Renal cortical epithelial cell (primary cell): Measurements from ENCODE around the gene MAN2A2. TPM values are rescaled to one million over a fixed set of nuclear protein-coding genes. Genes with fewer than 3 reads are reported as not detected.
"Not testable (repeated sequence)": the region's sequence is repeated elsewhere in the genome, so short reads cannot be mapped to it uniquely, and the experiment has no call there.

Experiments used
- DNase-seq: peaks from one replicate; pipeline ENCODE4 v3.0.0-alpha.2; 2011; ENCODE audit warnings: low read depth
- total RNA-seq: library from RNA; depleted of rRNA; stranded (reverse); fragments of >200 nt; gene quantifications from 2 replicates; pipeline ENCODE4 v1.2.3, GENCODE V29; 2014

Gene MAN2A2
- total RNA-seq, 1 donor from 2014 or later: 31.3 TPM

DNA sequence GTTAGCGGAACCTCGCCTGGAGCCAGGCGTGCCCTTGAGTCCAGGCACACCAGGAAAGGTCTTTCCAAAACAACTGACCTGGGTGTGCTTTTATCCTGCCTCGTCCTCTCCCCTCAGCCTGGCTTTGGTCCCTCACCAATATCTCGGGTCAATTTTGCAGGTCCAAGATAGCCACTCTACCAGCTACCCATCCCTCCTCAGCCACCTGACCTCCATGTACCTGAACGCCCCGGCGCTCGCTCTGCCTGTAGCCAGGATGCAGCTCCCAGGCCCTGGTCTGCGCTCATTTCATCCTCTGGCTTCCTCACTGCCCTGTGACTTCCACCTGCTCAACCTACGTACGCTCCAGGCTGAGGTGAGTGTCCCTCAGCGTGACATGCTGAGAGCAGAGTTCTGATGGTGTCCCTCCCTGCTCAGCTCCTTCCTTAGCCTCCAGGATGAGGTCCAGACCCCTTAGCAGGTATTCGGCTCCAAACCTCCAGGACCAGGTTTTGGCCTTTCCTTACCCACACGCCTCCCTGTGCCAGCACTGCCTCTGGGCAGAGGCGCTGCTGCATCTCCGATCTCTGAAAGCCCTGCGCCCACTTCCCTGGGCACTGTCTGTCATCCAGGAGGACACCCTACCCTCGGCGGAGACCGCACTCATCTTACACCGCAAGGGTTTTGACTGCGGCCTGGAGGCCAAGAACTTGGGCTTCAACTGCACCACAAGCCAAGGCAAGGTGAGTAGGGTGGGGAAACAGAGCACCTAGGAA is 15.1 kb downstream of the MAN2A2 start:
- DNase-seq: no peak

- no peak for DNase-seq
Measured at GRCh38 chr15:90918835-90919234, 15.7 kb downstream of the MAN2A2 start.

DNA sequence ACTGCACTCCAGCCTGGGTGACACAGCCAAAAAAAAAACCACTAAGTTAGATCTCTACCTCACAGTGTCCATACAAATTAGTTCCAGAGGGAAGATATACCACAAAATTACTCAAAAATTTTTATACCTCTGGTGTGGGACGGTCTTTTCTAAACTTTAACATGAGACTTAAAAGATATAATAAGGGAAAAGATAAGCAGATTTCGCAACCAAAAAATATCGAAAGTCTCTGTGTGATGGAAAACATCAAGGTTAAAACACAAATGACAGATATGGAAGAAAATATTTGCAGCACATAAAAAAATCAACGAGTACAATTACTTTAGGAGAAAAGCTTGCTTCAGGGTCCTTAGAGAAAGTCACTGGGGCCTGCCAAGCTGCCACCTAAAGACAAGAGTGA is 18.8 kb downstream of the MAN2A2 start:
- DNase-seq: no peak

DNA sequence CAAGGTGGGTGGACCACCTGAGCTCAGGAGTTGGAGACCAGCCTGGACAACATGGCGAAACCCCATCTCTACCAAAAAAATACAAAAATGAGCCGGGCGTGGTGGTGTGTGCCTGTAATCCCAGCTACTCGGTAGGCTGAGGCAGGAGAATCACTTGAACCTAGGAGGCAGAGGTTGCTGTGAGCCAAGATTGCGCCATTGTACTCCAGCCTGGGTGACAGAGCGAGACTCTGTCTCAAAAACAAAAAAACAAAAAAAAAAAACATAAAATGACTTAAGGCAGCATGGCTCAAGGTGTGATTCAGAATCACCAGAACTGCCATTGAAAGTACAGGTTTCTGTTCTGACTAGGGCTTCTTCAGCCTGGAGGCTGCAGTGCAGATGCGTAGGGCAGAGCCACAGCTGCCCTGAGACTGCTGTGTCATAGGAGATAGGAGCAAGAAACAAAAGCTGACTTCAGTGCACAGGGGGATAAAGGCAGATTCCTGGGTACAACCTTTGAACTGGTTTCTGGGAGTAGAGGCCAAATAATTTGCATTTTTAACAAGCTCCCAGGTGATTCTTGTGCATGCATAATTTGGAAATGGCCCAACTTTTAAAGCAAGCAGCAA is 19.7 kb downstream of the MAN2A2 start:
- DNase-seq: not testable (repeated sequence)

DNA sequence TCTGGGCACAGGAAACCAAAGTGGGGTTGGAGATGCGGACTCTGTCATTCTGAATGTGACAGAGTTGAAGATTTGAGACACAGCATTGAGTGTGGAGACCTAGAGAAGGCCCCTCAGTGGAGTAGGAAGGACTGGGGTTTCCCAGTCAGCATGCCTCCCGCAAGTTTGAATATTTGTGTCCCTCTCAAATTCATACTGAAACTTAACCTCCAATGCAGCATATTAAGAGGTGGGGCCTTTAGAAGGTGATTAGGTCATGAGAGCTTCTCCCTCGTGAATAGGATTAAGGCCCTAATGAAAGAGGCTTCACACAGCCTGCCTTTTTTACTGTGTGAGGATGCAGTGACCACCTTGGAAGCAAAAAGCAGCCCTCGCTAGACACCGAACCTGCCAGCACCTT is 21.3 kb downstream of the MAN2A2 start:
- DNase-seq: no peak

DNA sequence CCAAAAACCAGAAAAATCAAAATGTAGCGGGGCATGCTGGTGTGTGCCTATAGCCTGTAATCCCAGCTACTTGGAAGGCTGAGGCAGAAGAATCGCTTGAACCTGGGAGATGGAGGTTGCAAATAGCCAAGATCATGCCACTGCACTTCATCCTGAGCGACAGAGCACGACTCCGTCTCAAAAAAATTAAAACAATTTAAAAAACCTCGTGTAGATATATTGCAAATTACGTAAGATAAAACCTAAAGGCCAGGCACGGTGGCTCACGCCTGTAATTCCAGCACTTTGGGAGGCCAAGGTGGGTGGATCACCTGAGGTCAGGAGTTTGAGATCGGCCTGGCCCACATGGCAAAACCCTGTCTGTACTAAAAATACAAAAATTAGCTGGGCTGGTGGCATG is 23.7 kb downstream of the MAN2A2 start:
- not testable (repeated sequence) for DNase-seq

DNA sequence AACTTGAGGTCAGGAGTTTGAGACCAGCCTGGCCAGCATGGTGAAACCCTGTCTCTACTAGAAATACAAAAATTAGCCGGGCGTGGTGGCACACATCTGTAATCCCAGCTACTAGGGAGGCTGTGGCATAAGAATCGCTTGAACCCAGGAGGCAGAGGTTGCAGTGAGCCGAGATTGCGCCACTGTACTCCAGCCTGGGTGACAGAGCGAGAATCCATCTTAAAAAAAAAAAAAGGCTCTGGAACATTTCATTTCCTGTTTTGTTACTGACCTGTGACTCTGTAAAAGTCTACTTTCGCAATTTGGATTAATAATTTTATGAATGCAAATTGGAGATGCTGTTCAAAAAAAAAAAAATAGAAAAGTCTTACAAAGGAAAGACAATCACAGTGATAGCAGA is 25.0 kb downstream of the MAN2A2 start:
- DNase-seq: not testable (repeated sequence)

DNA sequence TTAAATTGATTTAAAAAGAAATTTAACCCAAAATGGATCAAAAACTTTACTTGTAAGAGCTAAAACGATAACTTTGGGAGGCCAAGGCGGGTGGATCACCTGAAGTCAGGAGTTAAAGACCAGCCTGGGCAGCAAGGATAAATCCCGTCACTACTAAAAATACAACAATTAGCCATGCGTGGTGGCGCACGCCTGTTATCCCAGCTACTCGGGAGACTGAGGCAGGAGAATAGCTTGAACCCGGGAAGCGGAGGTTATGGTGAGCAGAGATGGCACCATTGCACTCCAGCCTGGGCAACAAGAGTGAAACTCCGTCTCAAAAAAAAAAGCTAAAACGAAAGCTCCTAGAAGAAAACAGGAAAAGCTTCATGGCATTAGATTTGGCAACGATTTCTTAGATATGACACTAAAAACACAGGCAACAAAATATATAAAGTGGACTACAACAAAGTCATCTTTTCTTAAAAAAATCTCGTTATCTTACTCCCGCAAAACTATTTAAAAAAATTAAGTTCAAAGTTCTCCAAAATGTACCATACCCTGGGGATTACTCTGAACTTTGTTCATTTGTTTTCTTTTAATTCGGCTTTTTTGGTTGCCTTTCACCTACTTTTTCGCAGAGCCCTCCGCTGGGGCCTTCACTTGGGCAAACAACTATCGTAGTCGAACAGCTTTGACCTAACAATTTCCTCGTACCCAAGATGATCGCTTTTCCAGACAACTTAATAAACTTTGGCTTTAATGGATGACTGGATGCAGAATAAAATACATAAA is 26.3 kb downstream of the MAN2A2 start:
- DNase-seq: no peak

GRCh38 chr15:90930861-90931574 is 27.9 kb downstream of the MAN2A2 start:
- no peak for DNase-seq

DNA sequence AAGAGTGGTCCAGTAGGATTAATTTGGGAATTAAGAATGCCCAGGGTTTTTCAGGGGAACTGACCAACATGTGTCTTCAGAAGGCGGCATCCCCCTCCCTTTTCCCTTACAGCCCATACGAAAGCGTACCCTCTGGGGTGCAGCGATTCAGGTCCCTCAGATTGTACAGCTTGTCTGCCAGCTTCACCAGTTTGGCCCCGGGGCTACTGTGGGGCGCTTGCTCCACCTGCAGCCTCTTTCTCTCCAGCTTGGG is 28.4 kb downstream of the MAN2A2 start:
- no peak for DNase-seq

GRCh38 chr15:90931828-90932659 is 28.9 kb downstream of the MAN2A2 start, which contains the start of gene HDDC3:
HDDC3 (minus strand) TSS chr15:90932549; CDS start chr15:90932540, 9 bp downstream.
- peak; percentile 61 for DNase-seq

GRCh38 chr15:90932660-90932991 is 29.5 kb downstream of the MAN2A2 start:
- no peak for DNase-seq

- DNase-seq: no peak
Measured at GRCh38 chr15:90933301-90933700, 30.2 kb downstream of the MAN2A2 start.

DNA sequence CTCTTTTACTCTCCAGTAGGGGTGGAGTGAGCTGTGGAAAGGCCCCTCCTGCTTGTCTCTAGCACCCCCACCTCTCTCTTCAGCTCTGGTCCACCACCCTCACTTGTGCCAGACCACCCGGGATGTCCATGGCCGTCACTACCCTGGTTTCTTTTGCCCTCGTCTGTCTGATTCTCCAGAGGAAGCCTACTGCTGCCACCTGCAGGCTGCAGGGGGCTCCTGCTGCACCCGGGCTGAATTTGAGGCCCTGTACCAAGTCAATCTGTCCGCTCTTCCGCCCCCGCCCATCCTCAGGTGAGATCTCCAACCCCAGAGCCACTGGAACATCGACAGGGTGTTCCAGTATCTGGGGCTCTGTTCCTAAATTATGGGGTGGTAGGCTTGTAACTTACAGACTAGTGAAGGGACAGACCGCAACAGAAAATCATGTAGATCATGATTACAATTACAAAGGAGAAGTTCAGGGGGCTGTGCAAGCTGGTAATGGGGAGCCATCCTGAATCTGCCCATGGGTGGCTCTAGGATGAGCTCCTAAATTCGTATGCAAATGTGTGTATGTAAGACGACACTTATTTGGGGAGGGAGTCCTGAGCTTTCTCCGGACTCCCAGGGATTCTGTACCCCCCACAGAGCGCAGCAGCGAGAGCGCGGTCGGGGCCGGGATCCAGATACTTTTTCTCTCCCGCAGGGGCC is 31.3 kb downstream of the MAN2A2 start:
- DNase-seq: peak; percentile 73

DNA sequence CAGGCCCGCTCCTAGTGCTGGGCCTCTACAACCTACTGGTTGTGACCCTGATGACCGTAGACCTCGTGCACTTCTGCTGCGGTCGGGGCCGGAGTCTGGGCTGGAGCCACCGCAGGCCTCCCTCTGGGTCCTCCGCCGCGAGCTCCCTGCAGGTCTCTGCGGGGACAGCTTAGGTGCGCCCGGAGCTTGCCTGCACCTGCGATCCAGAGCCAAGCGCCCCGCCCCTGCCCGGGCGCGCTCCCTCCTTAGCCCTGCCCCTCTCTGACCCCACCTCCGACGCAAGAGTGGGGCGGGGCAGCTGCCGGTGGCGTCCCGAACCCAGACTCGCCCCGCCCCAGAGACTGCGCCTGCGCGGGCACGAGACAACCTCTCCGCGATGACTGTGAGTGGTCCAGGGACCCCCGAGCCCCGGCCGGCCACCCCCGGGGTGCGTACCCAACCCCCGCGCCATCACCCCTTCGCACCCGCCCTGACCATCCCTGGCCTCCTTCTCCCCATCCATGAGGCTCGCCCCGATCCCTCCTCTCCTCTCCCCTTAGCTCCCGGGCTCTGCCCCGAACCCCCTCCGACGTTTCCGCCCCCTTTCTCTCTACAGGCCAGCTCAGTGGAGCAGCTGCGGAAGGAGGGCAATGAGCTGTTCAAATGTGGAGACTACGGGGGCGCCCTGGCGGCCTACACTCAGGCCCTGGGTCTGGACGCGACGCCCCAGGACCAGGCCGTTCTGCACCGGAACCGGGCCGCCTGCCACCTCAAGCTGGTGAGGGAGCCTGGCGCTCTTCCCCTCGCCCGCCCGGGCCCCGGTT is 32.0 kb downstream of the MAN2A2 start, which contains the start of gene UNC45A:
TSS of gene UNC45A (plus strand) at position 337 of the 803 bp plus-strand sequence. CDS start at position 377, 40 bp downstream.
- DNase-seq: peak; percentile 63

GRCh38 chr15:90936823-90937222 is 33.7 kb downstream of the MAN2A2 start:
- DNase-seq: no peak

GRCh38 chr15:90938261-90938660 is 35.2 kb downstream of the MAN2A2 start:
- DNase-seq: no peak

DNA sequence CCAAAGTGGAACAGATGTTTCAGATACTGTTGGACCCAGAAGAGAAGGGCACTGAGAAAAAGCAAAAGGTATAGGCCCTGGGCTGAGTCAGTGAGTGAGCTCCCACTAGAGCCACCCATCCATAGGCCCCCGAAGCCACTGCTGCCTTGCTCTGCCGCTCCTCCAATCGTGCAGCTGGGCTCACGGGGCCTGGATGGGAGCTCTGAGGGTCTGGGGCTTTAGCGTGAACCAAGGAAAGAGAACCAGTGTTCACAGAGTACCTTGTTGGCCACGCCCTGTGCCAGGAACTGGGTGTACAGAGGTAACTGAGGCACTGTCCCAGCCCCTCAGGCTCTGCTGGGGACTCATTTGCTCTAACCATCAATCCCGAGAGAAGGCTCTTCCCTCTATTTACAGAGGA is 36.7 kb downstream of the MAN2A2 start:
- DNase-seq: no peak

DNA sequence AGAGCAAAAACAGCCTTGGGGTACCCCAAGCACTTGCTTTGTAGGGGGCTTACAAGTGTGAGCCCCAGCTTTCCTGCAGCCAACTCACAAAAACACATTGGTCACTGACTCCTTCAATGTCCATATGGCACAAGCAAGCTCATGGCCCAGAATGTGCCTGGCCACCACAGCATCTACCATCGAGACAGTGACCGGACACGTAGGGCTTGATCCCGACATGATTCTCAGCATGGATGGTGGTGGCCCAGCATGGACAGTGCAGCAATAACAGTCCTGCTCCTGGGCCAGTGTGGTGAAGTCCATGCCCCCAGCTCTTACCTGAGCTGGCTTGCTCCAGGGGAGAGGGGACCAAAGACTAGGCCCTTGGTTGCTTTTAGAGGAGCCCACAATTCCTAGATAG is 37.9 kb downstream of the MAN2A2 start:
- no peak for DNase-seq
